Ovary (tissue), 9 donors: ENCODE results near the gene DAB2IP. TPM values are rescaled to one million over a fixed set of nuclear protein-coding genes. Genes with fewer than 3 reads are reported as not detected.

Source experiments
- DNase-seq, 5 donors: peaks; one replicate each; pipeline ENCODE4 v3.0.0-alpha.2; 2019 to 2020
- H3K27ac ChIP-seq, 2 donors: fragments of 200-600 bp; one replicate each; pipeline versions ENCODE4 v1.5.1 to v1.8.0; 2019 to 2022
- H3K27me3 ChIP-seq: fragments of 200-600 bp; one replicate; pipeline ENCODE4 v1.8.0; 2022
- H3K36me3 ChIP-seq: fragments of 200-600 bp; sonication (generic); one replicate; pipeline ENCODE4 v1.5.1; 2019
- H3K4me1 ChIP-seq: one replicate; pipeline ENCODE4 v1.8.1; 2013; ENCODE audit warnings: mild to moderate bottlenecking, moderate library complexity; ENCODE audit not compliant: insufficient read depth
- H3K4me3 ChIP-seq: fragments of 200-600 bp; sonication (generic); one replicate; pipeline ENCODE4 v1.5.1; 2017
- H3K9me3 ChIP-seq, 2 donors: fragments of 200-600 bp in 1 of 2; sonication (generic) in 1 of 2; one replicate each; pipeline versions ENCODE4 v1.5.1 to v1.8.1; 2013 to 2019; ENCODE audit warnings: mild to moderate bottlenecking in 1 of 2, moderate library complexity in 1 of 2
- CTCF ChIP-seq, 3 donors: fragments of 450-650 bp in 2 of 3; fragments of 200-600 bp in 1 of 3; IDR thresholded peaks; one replicate each; pipeline versions ENCODE4 v1.5.1 to v1.8.0; 2016 to 2022; ENCODE audit warnings: antibody characterized with exemption in 3 of 3, mild to moderate bottlenecking in 1 of 3
- EP300 ChIP-seq: sonication (generic); formaldehyde crosslinking; IDR thresholded peaks from one replicate; pipeline ENCODE4 v1.6.1; 2017; ENCODE audit warnings: antibody characterized with exemption
- POLR2A ChIP-seq: fragments of 450-650 bp; IDR thresholded peaks from one replicate; pipeline ENCODE4 v1.6.1; 2017; ENCODE audit warnings: antibody characterized with exemption, mild to moderate bottlenecking, moderate library complexity
- WGBS, 3 donors: extraction: QIAGEN DNeasy Blood & Tissue Kit in 1 of 3; methylation state at CpG; one replicate each; pipeline versions ENCODE4 v1.1.5 to v1.1.7; 2013 to 2017; 5-methylcytosine and 5-hydroxymethylcytosine counted together
- intact Hi-C, 4 donors: fragments of 100-400 bp; cut with DNase I; formaldehyde crosslinking; loops; one replicate each; pipeline versions ENCODE4 v1.11.0 to v1.15.1; 2022 to 2023
- polyA plus RNA-seq, 2 donors: library from polyadenylated mRNA; stranded (reverse); fragments of 200-250 nt in 1 of 2; fragments of 350-450 nt in 1 of 2; fragmentation: Illumina TruSeq in 1 of 2; extraction: RNeasy Lipid Tissue Mini Kit (QIAGEN cat#74804) in 1 of 2; gene quantifications; one replicate each; pipeline ENCODE4 v1.2.3, GENCODE V29; 2013 to 2014
- total RNA-seq, 7 donors: library from RNA; depleted of rRNA in 2 of 7; stranded (reverse); fragments of >200 nt in 2 of 7; fragmentation: NEBNext Ultra II Directional in 3 of 7; extraction: Animal tissue kit (Norgen Biotek cat#: 25700) in 3 of 7; gene quantifications; one replicate each; pipeline versions ENCODE4 v1.1.0 to v1.2.4, GENCODE V29; 2016 to 2023
- donor health status: DM: no; HTN: no; CAD: no; lungs with moderate emphysema.
- donor health status: DM: no; HTN: no; CAD: no.
- donor health status: Bipolar disorder and iron deficiency.
- donor health status: DM: yes; HTN: yes; CAD: no.
- donor health status: DM: no; HTN: no; CAD: no.
- donor health status: DM: yes; HTN: yes; CAD: no.

The DAB2IP gene
- total and polyA plus RNA-seq, 9 donors: 9.3 to 95.0 (median 70.6) TPM

- WGBS, 3 donors: 93 to 96% (median 96%) methylated on average over 23 of the region's 23 CpGs
Observed at GRCh38 chr9:121776001-121776738, 124.7 kb downstream of the DAB2IP start.

GRCh38 chr9:121776739-121777637, 125.6 kb downstream of the DAB2IP start:
- no peaks in the 10 kb centered on the region for H3K9me3 ChIP-seq
- H3K27ac ChIP-seq: no peak overlapping the region
- H3K27me3 ChIP-seq: no peaks in the 10 kb centered on the region
- TF ChIP-seq POLR2A (no peak), EP300 (no peak), CTCF (IDR thresholded peaks at IDR 0.05) (no peak)
- intact Hi-C loops: no loop called here
- no peaks in the 10 kb centered on the region for H3K36me3 ChIP-seq
- H3K4me1 ChIP-seq: no peaks in the 10 kb centered on the region
- 92 to 94% (median 93%) methylated on average over 8 of the region's 8 CpGs for WGBS, 3 donors
- no peak for DNase-seq
- no peak overlapping the region for H3K4me3 ChIP-seq

More at GRCh38 chr9:121776001-121776738, 124.7 kb downstream of the DAB2IP start:
- Histone ChIP-seq H3K9me3 (no peaks in the 10 kb centered on the region), H3K27me3 (no peaks in the 10 kb centered on the region), H3K27ac (no peak overlapping the region), H3K36me3 (no peaks in the 10 kb centered on the region), H3K4me3 (no peak overlapping the region), H3K4me1 (no peaks in the 10 kb centered on the region)
- peak in 3 of 5 donors; percentile 14 to 30 (median 23) for DNase-seq
- TF ChIP-seq POLR2A (no peak), CTCF (IDR thresholded peaks at IDR 0.05) (no peak), EP300 (no peak)
- intact Hi-C loops: no loop called here

- no peaks in the 10 kb centered on the region for H3K36me3 ChIP-seq
- intact Hi-C loops: no loop called here
Observed at GRCh38 chr9:121778252-121779225, 127.1 kb downstream of the DAB2IP start.

More at GRCh38 chr9:121778252-121779225, 127.1 kb downstream of the DAB2IP start:
- TF ChIP-seq EP300: no peak
- no peak for TF ChIP-seq POLR2A
- TF ChIP-seq CTCF (IDR thresholded peaks at IDR 0.05): no peak
- WGBS, 3 donors: 61 to 78% (median 75%) methylated on average over 4 of the region's 4 CpGs
- no peak overlapping the region for H3K27ac ChIP-seq
- H3K9me3 ChIP-seq: no peaks in the 10 kb centered on the region
- H3K4me1 ChIP-seq: no peaks in the 10 kb centered on the region
- DNase-seq: no peak
- H3K27me3 ChIP-seq: no peaks in the 10 kb centered on the region
- H3K4me3 ChIP-seq: no peak overlapping the region
